IMR-90 (cell line): ENCODE results near the gene LETM1. TPM values are rescaled to one million over a fixed set of nuclear protein-coding genes. Genes with fewer than 3 reads are reported as not detected.
A peak's percentile ranks its signal among the peaks of the same experiment; 100 is the strongest.

Source experiments
- ATAC-seq: fragments of 200-7000 bp; cut with Tn5 transposase; 2 replicates; pipeline ENCODE4 v1.9.1; 2020; ENCODE audit warnings: low read depth, mild to moderate bottlenecking, moderate library complexity
- BruUV-seq: library from RNA; stranded (reverse); fragments of 400-500 nt; replicated peaks from 2 replicates; lab custom pipeline; 2021; lab: Mats Ljungman, UMichigan
- CTCF ChIA-PET: fragments of 300-600 bp; formaldehyde crosslinking; extraction: SDS; loops from one replicate; lab custom pipeline; 2021; ENCODE audit warnings: antibody characterized with exemption; lab: Yijun Ruan, JAX
- POLR2A ChIA-PET: fragments of 300-600 bp; sonication (Branson Sonifier 250); formaldehyde crosslinking; loops from one replicate; lab custom pipeline; 2022; ENCODE audit warnings: antibody characterized with exemption; ENCODE audit not compliant: unreplicated experiment; lab: Charles Lee
- DNase-seq: peaks from one replicate; pipeline ENCODE4 v3.0.0; 2013
- H2AFZ ChIP-seq: replicated peaks from 2 replicates; pipeline ENCODE3; 2013; ENCODE audit warnings: low read length, mild to moderate bottlenecking; ENCODE audit not compliant: poor library complexity
- H2AK5ac ChIP-seq: 2 replicates; pipeline ENCODE4 v1.6.1; 2013; ENCODE audit warnings: low read depth, low read length, inconsistent platforms
- H2AK9ac ChIP-seq: replicated peaks from 2 replicates; pipeline ENCODE3; 2013; ENCODE audit warnings: mild to moderate bottlenecking, low read depth, low read length, moderate library complexity; ENCODE audit not compliant: poor library complexity
- H2BK120ac ChIP-seq: 2 replicates; pipeline ENCODE4 v1.6.1; 2013; ENCODE audit warnings: low read depth, low read length, inconsistent platforms
- H2BK15ac ChIP-seq: 3 replicates; pipeline ENCODE4 v1.6.1; 2013; ENCODE audit warnings: low read depth, low read length, inconsistent platforms
- H2BK20ac ChIP-seq: 2 replicates; pipeline ENCODE4 v1.6.1; 2013; ENCODE audit warnings: low read depth, mild to moderate bottlenecking, inconsistent platforms, low read length, moderate library complexity
- H2BK5ac ChIP-seq: 2 replicates; pipeline ENCODE4 v1.6.1; 2013; ENCODE audit warnings: mild to moderate bottlenecking, low read depth, low read length, inconsistent platforms; ENCODE audit not compliant: poor library complexity, severe bottlenecking
- H3K14ac ChIP-seq: replicated peaks from 2 replicates; pipeline ENCODE4 v1.6.1; 2013; ENCODE audit warnings: low read depth, low read length, inconsistent platforms
- H3K18ac ChIP-seq: 2 replicates; pipeline ENCODE4 v1.6.1; 2013; ENCODE audit warnings: low read depth, low read length, control low read depth
- H3K23ac ChIP-seq: 2 replicates; pipeline ENCODE4 v1.6.1; 2013; ENCODE audit warnings: low read depth, low read length, inconsistent platforms
- H3K27ac ChIP-seq: 2 replicates; pipeline ENCODE4 v1.5.1; 2013; ENCODE audit warnings: mild to moderate bottlenecking, control low read depth, low read length; ENCODE audit not compliant: insufficient read depth
- H3K27me3 ChIP-seq: 2 replicates; pipeline ENCODE4 v1.6.1; 2013; ENCODE audit warnings: low read length; ENCODE audit not compliant: control insufficient read depth, insufficient read depth
- H3K36me3 ChIP-seq: 2 replicates; pipeline ENCODE4 v1.6.1; 2013; ENCODE audit warnings: low read length, mixed read lengths; ENCODE audit not compliant: control insufficient read depth, insufficient read depth
- H3K4ac ChIP-seq: 2 replicates; pipeline ENCODE4 v1.6.1; 2013; ENCODE audit warnings: low read depth, low read length, inconsistent platforms
- H3K4me1 ChIP-seq: 2 replicates; pipeline ENCODE4 v1.6.1; 2013; ENCODE audit warnings: low read length, mixed read lengths; ENCODE audit not compliant: control insufficient read depth, insufficient read depth
- H3K4me2 ChIP-seq: 2 replicates; pipeline ENCODE4 v1.6.1; 2013; ENCODE audit warnings: low read depth, mild to moderate bottlenecking, control low read depth, low read length, moderate library complexity
- H3K4me3 ChIP-seq: 2 replicates; pipeline ENCODE4 v1.5.1; 2013; ENCODE audit warnings: low read depth, mild to moderate bottlenecking, control low read depth, low read length, moderate library complexity; ENCODE audit not compliant: insufficient read depth
- H3K56ac ChIP-seq: 2 replicates; pipeline ENCODE4 v1.6.1; 2013; ENCODE audit warnings: low read length, inconsistent platforms; ENCODE audit not compliant: insufficient read depth; ENCODE audit errors: extremely low read depth
- H3K79me1 ChIP-seq, 2 experiments: 2 replicates each; pipeline ENCODE4 v1.6.1; 2013; ENCODE audit warnings: low read length in 2 of 2, inconsistent platforms in 1 of 2, low read depth in 1 of 2
- H3K9ac ChIP-seq: 2 replicates; pipeline ENCODE4 v1.6.1; 2013; ENCODE audit warnings: low read depth, low read length, control low read depth
- H3K9me1 ChIP-seq: 2 replicates; pipeline ENCODE4 v1.6.1; 2013; ENCODE audit warnings: low read length, inconsistent platforms; ENCODE audit not compliant: insufficient read depth
- H3K9me3 ChIP-seq: 2 replicates; pipeline ENCODE4 v1.6.1; 2013; ENCODE audit warnings: low read length; ENCODE audit not compliant: control insufficient read depth, insufficient read depth
- H4K20me1 ChIP-seq: 2 replicates; pipeline ENCODE4 v1.6.1; 2013; ENCODE audit warnings: low read length, inconsistent platforms; ENCODE audit not compliant: insufficient read depth
- H4K5ac ChIP-seq: 2 replicates; pipeline ENCODE4 v1.6.1; 2013; ENCODE audit warnings: mild to moderate bottlenecking, low read depth, low read length, control low read depth
- H4K8ac ChIP-seq, 2 experiments: 2 replicates each; pipeline ENCODE4 v1.6.1; 2013; ENCODE audit warnings: low read depth in 2 of 2, low read length in 2 of 2, control low read depth in 1 of 2, inconsistent platforms in 1 of 2
- H4K91ac ChIP-seq: 2 replicates; pipeline ENCODE4 v1.6.1; 2013; ENCODE audit warnings: low read depth, low read length, inconsistent platforms; ENCODE audit not compliant: insufficient read depth
- BHLHE40 ChIP-seq: fragments of 150-350 bp; IDR thresholded peaks from 2 replicates; pipeline ENCODE4 v1.6.1; 2016; ENCODE audit warnings: mild to moderate bottlenecking, low read depth, low read length
- CEBPB ChIP-seq: IDR thresholded peaks from 2 replicates; pipeline ENCODE4 v1.6.1; 2012; ENCODE audit warnings: low read depth, low read length, improper control_type of control experiment
- CHD1 ChIP-seq: IDR thresholded peaks from 2 replicates; pipeline ENCODE4 v1.6.1; 2012; ENCODE audit warnings: low read depth, low read length, improper control_type of control experiment
- CTCF ChIP-seq: conservative IDR thresholded peaks from 2 replicates; pipeline ENCODE4 v1.5.1; 2012; ENCODE audit warnings: mild to moderate bottlenecking, low read depth, low read length, improper control_type of control experiment
- ELK1 ChIP-seq: fragments of 150-350 bp; IDR thresholded peaks from 2 replicates; pipeline ENCODE4 v1.6.1; 2016; ENCODE audit warnings: low read depth, mild to moderate bottlenecking, low read length, moderate library complexity, borderline replicate concordance
- FOS ChIP-seq: fragments of 150-350 bp; IDR thresholded peaks from 2 replicates; pipeline ENCODE4 v1.6.1; 2016; ENCODE audit warnings: low read depth, low read length
- MAFK ChIP-seq: IDR thresholded peaks from 2 replicates; pipeline ENCODE4 v1.6.1; 2012; ENCODE audit warnings: low read depth, low read length, improper control_type of control experiment
- MAZ ChIP-seq: IDR thresholded peaks from 2 replicates; pipeline ENCODE4 v1.6.1; 2012; ENCODE audit warnings: low read depth, mild to moderate bottlenecking, low read length, improper control_type of control experiment, moderate library complexity, borderline replicate concordance
- MXI1 ChIP-seq: IDR thresholded peaks from 2 replicates; pipeline ENCODE4 v1.6.1; 2012; ENCODE audit warnings: low read depth, mild to moderate bottlenecking, low read length, moderate library complexity, borderline replicate concordance
- NFE2L2 ChIP-seq: fragments of 150-350 bp; IDR thresholded peaks from 2 replicates; pipeline ENCODE4 v1.6.1; 2016; ENCODE audit warnings: low read depth, mild to moderate bottlenecking, low read length
- POLR2A ChIP-seq: IDR thresholded peaks from 2 replicates; pipeline ENCODE4 v1.6.1; 2012; ENCODE audit warnings: mild to moderate bottlenecking, low read depth, low read length
- RAD21 ChIP-seq: IDR thresholded peaks from 2 replicates; pipeline ENCODE4 v1.6.1; 2012; ENCODE audit warnings: low read length, improper control_type of control experiment
- RCOR1 ChIP-seq: IDR thresholded peaks from 2 replicates; pipeline ENCODE4 v1.6.1; 2012; ENCODE audit warnings: mild to moderate bottlenecking, low read length, improper control_type of control experiment; ENCODE audit not compliant: insufficient replicate concordance
- RFX5 ChIP-seq: IDR thresholded peaks from 2 replicates; pipeline ENCODE4 v1.8.0; 2012; ENCODE audit warnings: low read depth, mild to moderate bottlenecking, low read length, moderate library complexity
- SMC3 ChIP-seq: fragments of 150-350 bp; IDR thresholded peaks from 2 replicates; pipeline ENCODE4 v1.6.1; 2016; ENCODE audit warnings: low read depth, mild to moderate bottlenecking, antibody characterized with exemption, low read length, moderate library complexity
- USF2 ChIP-seq: fragments of 150-350 bp; IDR thresholded peaks from 2 replicates; pipeline ENCODE4 v1.6.1; 2017; ENCODE audit warnings: mild to moderate bottlenecking, antibody characterized with exemption, low read length, low read depth
- WGBS, 2 experiments: methylation state at CpG; one replicate each; pipeline versions ENCODE4 v1.1.5 to v1.1.7; 2013; ENCODE audit warnings: missing lambda C conversion rate in 2 of 2; ENCODE audit not compliant: insufficient read length in 1 of 2; ENCODE audit errors: extremely low coverage in 2 of 2; 5-methylcytosine and 5-hydroxymethylcytosine counted together
- dilution Hi-C: fragments of 300-500 bp; cut with HindIII; formaldehyde crosslinking; loops from one replicate; pipeline ENCODE4 v1.14.3; 2018; ENCODE audit warnings: low sequenced_read_pairs; ENCODE audit not compliant: unreplicated experiment
- in situ Hi-C: fragments of 300-500 bp; cut with MboI; formaldehyde crosslinking; loops from 3 replicates; pipeline ENCODE4 v1.14.3; 2019; ENCODE audit warnings: low sequenced_read_pairs, inconsistent platforms, mixed read lengths
- intact Hi-C: fragments of 100-400 bp; cut with micrococcal nuclease; formaldehyde crosslinking; loops from 2 replicates; pipeline ENCODE4 v1.10.0; 2022
- polyA plus RNA-seq, 3 experiments: library from polyadenylated mRNA; depleted of rRNA; stranded (reverse); fragments of >200 nt; gene quantifications; 2 replicates each; pipeline ENCODE4 v1.2.3, GENCODE V29; 2012; ENCODE audit warnings: low replicate concordance in 1 of 3
- total RNA-seq: library from RNA; depleted of rRNA; stranded (reverse); fragments of >200 nt; gene quantifications from 2 replicates; pipeline ENCODE4 v1.2.3, GENCODE V29; 2012

Gene LETM1
- total and polyA plus RNA-seq, 2 of the 4 experiments (the other 2 are of a cell fraction), result 25.0 to 49.3 TPM

- Histone ChIP-seq H3K27ac (no peak overlapping the region), H2AK9ac (peak overlapping the region; percentile 42), H3K23ac (no peak overlapping the region), H2BK5ac (no peak overlapping the region), H3K14ac (no peak overlapping the region), H3K4me2 (no peak overlapping the region), H2BK120ac (no peak overlapping the region), H3K27me3 (no peaks in the 10 kb centered on the region; the same call in 1 of the 2 replicates), H3K79me1 (no peaks in the 10 kb centered on the region), H3K4me3 (no peak overlapping the region), H4K20me1 (no peaks in the 10 kb centered on the region; the same call in 1 of the 2 replicates), H3K56ac (no peak overlapping the region), H4K91ac (no peak overlapping the region), H2BK20ac (no peak overlapping the region), H3K18ac (no peak overlapping the region), H3K9me1 (no peaks in the 10 kb centered on the region), H3K4ac (no peak overlapping the region), H3K9me3 (no peaks in the 10 kb centered on the region), H2BK15ac (no peak overlapping the region), H3K9ac (no peak overlapping the region), H3K36me3 (no peaks in the 10 kb centered on the region), H2AFZ (no peak overlapping the region), H3K4me1 (peaks cover 4% of the 10 kb centered on the region; the same call in 1 of the 2 replicates), H4K5ac (no peak overlapping the region), H4K8ac (no peak overlapping the region), H2AK5ac (no peak overlapping the region)
- dilution Hi-C loops (no loop called here), in situ Hi-C loops (no loop called here), intact Hi-C loops (no loop called here)
- TF ChIP-seq CTCF, result no peak
- TF ChIP-seq CHD1, result no peak
- TF ChIP-seq SMC3, result no peak
- TF ChIP-seq ELK1, result no peak
- no peak for TF ChIP-seq RFX5
- TF ChIP-seq RAD21, result no peak
- TF ChIP-seq MAFK, result no peak
- no peak for TF ChIP-seq MXI1
- TF ChIP-seq POLR2A, result no peak
- no peak for TF ChIP-seq BHLHE40
- TF ChIP-seq NFE2L2, result no peak
- TF ChIP-seq CEBPB, result no peak
- no peak for TF ChIP-seq USF2
- TF ChIP-seq MAZ, result no peak
- TF ChIP-seq RCOR1, result no peak
- TF ChIP-seq FOS, result no peak
- ChIA-PET POLR2A (no interaction called here), CTCF (no interaction called here)
- no TSS peak for BruUV-seq
- ATAC-seq, result no peak
- 100% methylated on average over 1 of the region's 10 CpGs; no CpG with 5 or more reads in 1 of the 2 experiments for WGBS, 2 experiments
- DNase-seq, result no peak
Measured at GRCh38 chr4:1765409-1766072, 90.4 kb downstream of the LETM1 start.
